Nephron (organoid): ENCODE data around the gene SUPT5H.
"Not testable (repeated sequence)": the region's sequence is repeated elsewhere in the genome, so short reads cannot be mapped to it uniquely, and the experiment has no call there.

ENCODE experiments used
- H3K27ac Mint-ChIP-seq, 3 experiments: 2 replicates each; pipeline ENCODE4 v1.8.0; 2020; ENCODE audit warnings: mixed read lengths in 3 of 3, mild to moderate bottlenecking in 2 of 3, moderate library complexity in 1 of 3
- H3K27me3 Mint-ChIP-seq: 2 replicates; pipeline ENCODE4 v1.8.0; 2021; ENCODE audit warnings: low read depth, mild to moderate bottlenecking, moderate library complexity, mixed read lengths
- H3K36me3 Mint-ChIP-seq: 2 replicates; pipeline ENCODE4 v1.8.0; 2020; ENCODE audit warnings: low read depth, mixed read lengths
- H3K4me1 Mint-ChIP-seq: 2 replicates; pipeline ENCODE4 v1.8.0; 2020; ENCODE audit warnings: mixed read lengths
- H3K4me3 Mint-ChIP-seq, 3 experiments: 2 replicates each; pipeline ENCODE4 v1.8.0; 2020; ENCODE audit warnings: mild to moderate bottlenecking in 3 of 3, mixed read lengths in 3 of 3, moderate library complexity in 2 of 3
- H3K9me3 Mint-ChIP-seq: 2 replicates; pipeline ENCODE4 v1.8.0; 2020; ENCODE audit warnings: mixed read lengths
- CTCF ChIP-seq, 3 experiments: fragments of 200-600 bp; sonication (generic); IDR thresholded peaks; one replicate each; pipeline ENCODE4 v1.5.0; 2021; ENCODE audit warnings: antibody characterized with exemption in 3 of 3; ENCODE audit not compliant: unreplicated experiment in 3 of 3

Gene SUPT5H

GRCh38 chr19:39446365-39447084 lies 1.1 kb downstream of the SUPT5H start:
- Mint-ChIP-seq H3K27me3 (no peaks in the 10 kb centered on the region), H3K4me1 (peaks cover 26% of the 10 kb centered on the region), H3K36me3 (peaks cover 24% of the 10 kb centered on the region), H3K9me3 (no peaks in the 10 kb centered on the region), H3K27ac (peak overlapping the region; percentile 88 to 98 (median 93)), H3K4me3 (peak overlapping the region; percentile 97 to 98 (median 98))
- TF ChIP-seq CTCF (IDR thresholded peaks at IDR 0.05; ENCODE audit: unreplicated experiment in 3 of 3) = no peak

GRCh38 chr19:39448271-39448670 lies 2.9 kb downstream of the SUPT5H start:
- peaks cover 26% of the 10 kb centered on the region for H3K4me1 Mint-ChIP-seq
- H3K9me3 Mint-ChIP-seq = no peaks in the 10 kb centered on the region
- peaks cover 40% of the 10 kb centered on the region for H3K36me3 Mint-ChIP-seq
- no peak overlapping the region for H3K27ac Mint-ChIP-seq
- peak overlapping the region in 2 of 3 experiments; percentile 64 to 66 for H3K4me3 Mint-ChIP-seq
- H3K27me3 Mint-ChIP-seq = no peaks in the 10 kb centered on the region
- TF ChIP-seq CTCF (IDR thresholded peaks at IDR 0.05; ENCODE audit: unreplicated experiment in 3 of 3) = no peak

- peaks cover 48% of the 10 kb centered on the region for H3K36me3 Mint-ChIP-seq
- no peaks in the 10 kb centered on the region for H3K27me3 Mint-ChIP-seq
- peak overlapping the region in 1 of 3 experiments; percentile 48 for H3K27ac Mint-ChIP-seq
- no peak for TF ChIP-seq CTCF (IDR thresholded peaks at IDR 0.05; ENCODE audit: unreplicated experiment in 3 of 3)
- H3K9me3 Mint-ChIP-seq = no peaks in the 10 kb centered on the region
- peak overlapping the region in 2 of 3 experiments; percentile 11 to 70 for H3K4me3 Mint-ChIP-seq
- H3K4me1 Mint-ChIP-seq = peaks cover 26% of the 10 kb centered on the region
These were observed 3.9 kb downstream of the SUPT5H start for GRCh38 chr19:39449116-39449797.

GRCh38 chr19:39451257-39451656 lies 5.9 kb downstream of the SUPT5H start:
- H3K36me3 Mint-ChIP-seq = peaks cover 49% of the 10 kb centered on the region
- H3K27me3 Mint-ChIP-seq, H3K4me3 Mint-ChIP-seq, H3K27ac Mint-ChIP-seq, H3K9me3 Mint-ChIP-seq: not testable (repeated sequence)
- H3K4me1 Mint-ChIP-seq = peaks cover 15% of the 10 kb centered on the region

GRCh38 chr19:39463403-39463802 lies 18.0 kb downstream of the SUPT5H start:
- Mint-ChIP-seq H3K27me3 (no peaks in the 10 kb centered on the region), H3K36me3 (peaks cover 65% of the 10 kb centered on the region), H3K4me3 (no peak overlapping the region), H3K4me1 (no peaks in the 10 kb centered on the region), H3K27ac (no peak overlapping the region), H3K9me3 (no peaks in the 10 kb centered on the region)
- no peak for TF ChIP-seq CTCF (IDR thresholded peaks at IDR 0.05; ENCODE audit: unreplicated experiment in 3 of 3)

GRCh38 chr19:39465956-39466747 lies 20.8 kb downstream of the SUPT5H start:
- Mint-ChIP-seq H3K36me3 (peaks cover 70% of the 10 kb centered on the region), H3K4me1 (no peaks in the 10 kb centered on the region), H3K27ac (no peak overlapping the region), H3K27me3 (no peaks in the 10 kb centered on the region), H3K9me3 (no peaks in the 10 kb centered on the region), H3K4me3 (no peak overlapping the region)
- TF ChIP-seq CTCF (IDR thresholded peaks at IDR 0.05; ENCODE audit: unreplicated experiment in 3 of 3) = no peak
